AG04450 (cell line): ENCODE data around the gene BRSK2. TPM values are rescaled to one million over a fixed set of nuclear protein-coding genes. Genes with fewer than 3 reads are reported as not detected.
"Not testable (repeated sequence)": the region's sequence is repeated elsewhere in the genome, so short reads cannot be mapped to it uniquely, and the experiment has no call there.

Experiments
- CTCF ChIA-PET: fragments of 300-600, 350-600 bp; formaldehyde crosslinking; extraction: SDS; loops from one replicate; lab custom pipeline; 2022; ENCODE audit warnings: antibody characterized with exemption, inconsistent platforms; lab: Charles Lee
- POLR2A ChIA-PET: fragments of 350-600 bp; formaldehyde crosslinking; extraction: SDS; loops from one replicate; lab custom pipeline; 2021; ENCODE audit warnings: antibody characterized with exemption, inconsistent platforms; lab: Yijun Ruan, JAX
- DNase-seq: peaks from one replicate; pipeline ENCODE4 v3.0.0-alpha.2; 2011; ENCODE audit warnings: low read depth, low spot score
- H3K27ac ChIP-seq: one replicate; pipeline ENCODE4 v1.5.1; 2012; ENCODE audit warnings: low read depth, low read length, control low read depth
- H3K27me3 ChIP-seq: one replicate; pipeline ENCODE4 v1.6.0; 2012; ENCODE audit warnings: low read length; ENCODE audit not compliant: control insufficient read depth, insufficient read depth
- H3K4me3 ChIP-seq: 2 replicates; pipeline ENCODE4 v1.5.1; 2011; ENCODE audit warnings: mild to moderate bottlenecking, low read depth, low read length, control low read depth
- H3K9me3 ChIP-seq: 2 replicates; pipeline ENCODE4 v1.5.1; 2012; ENCODE audit warnings: low read length; ENCODE audit not compliant: control insufficient read depth, insufficient read depth
- CTCF ChIP-seq: IDR thresholded peaks from 2 replicates; pipeline ENCODE4 v1.5.1; 2011; ENCODE audit warnings: low read depth, low read length, control low read depth, inconsistent platforms
- polyA plus RNA-seq: library from polyadenylated mRNA; depleted of rRNA; stranded (reverse); fragments of >200 nt; gene quantifications from 2 replicates; pipeline ENCODE4 v1.2.3, GENCODE V29; 2011

Gene BRSK2
- polyA plus RNA-seq, 1 experiment: 0.11 TPM

- CTCF ChIA-PET: no interaction called here
- POLR2A ChIA-PET: no interaction called here
- H3K27me3 ChIP-seq: no peaks in the 10 kb centered on the region
- no peak for DNase-seq
- H3K9me3 ChIP-seq: peaks cover 33% of the 10 kb centered on the region
- H3K27ac ChIP-seq: no peak overlapping the region
- H3K4me3 ChIP-seq: no peak overlapping the region
- no peak for TF ChIP-seq CTCF
These were observed 19.5 kb downstream of the BRSK2 start for GRCh38 chr11:1409108-1409851.

- CTCF ChIA-PET, H3K27me3 ChIP-seq, H3K4me3 ChIP-seq, DNase-seq, POLR2A ChIA-PET, H3K27ac ChIP-seq: not testable (repeated sequence)
- peaks cover 38% of the 10 kb centered on the region for H3K9me3 ChIP-seq
These were observed 20.1 kb downstream of the BRSK2 start for GRCh38 chr11:1409852-1410125.

DNA sequence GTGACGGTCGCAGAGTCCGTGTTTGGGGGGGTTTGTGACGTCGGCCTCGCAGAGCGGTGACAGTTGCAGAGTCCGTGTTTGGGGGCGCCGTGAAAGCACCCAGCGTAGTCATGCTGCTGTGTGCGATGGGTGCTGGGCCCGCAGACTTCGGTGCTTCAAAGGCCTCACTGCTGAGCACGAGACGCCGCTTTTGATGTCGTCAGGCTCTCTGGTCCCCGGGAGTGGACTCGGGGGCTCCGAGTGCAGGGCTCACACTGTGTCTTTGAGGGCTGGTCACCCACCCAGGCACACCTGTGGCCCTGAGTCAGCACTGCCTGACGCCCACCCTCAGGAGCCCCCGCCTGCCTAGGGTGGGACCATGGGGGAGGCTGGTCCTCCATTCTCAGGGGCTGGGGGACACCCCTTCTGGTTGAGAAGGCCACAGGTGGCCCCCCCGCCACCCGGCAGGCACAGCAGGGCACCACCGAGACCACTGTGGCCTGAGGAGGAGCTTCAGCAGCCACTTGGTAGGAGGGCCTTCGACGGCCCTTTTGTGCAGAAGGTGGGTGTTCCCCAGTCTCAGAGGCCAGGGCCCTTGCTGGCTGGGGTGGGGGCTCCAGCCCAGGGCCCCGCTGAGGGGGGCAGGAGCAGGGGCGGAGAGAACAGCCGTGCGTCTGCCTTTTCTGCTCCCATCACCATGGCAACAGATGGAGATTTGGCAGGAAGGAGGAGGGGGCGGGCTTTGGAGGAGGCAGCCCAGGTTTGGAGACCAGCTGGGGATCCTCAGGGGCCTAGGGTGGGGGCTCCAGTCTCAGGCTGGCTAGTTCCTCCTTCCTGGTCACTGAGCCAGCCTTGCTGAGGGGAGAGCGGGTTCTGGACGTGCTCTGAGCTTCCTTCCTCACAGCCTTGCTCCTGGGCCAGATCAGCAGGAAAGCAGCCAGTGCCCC, 20.9 kb downstream of the BRSK2 start:
- Histone ChIP-seq H3K4me3 (no peak overlapping the region), H3K27ac (no peak overlapping the region), H3K27me3 (no peaks in the 10 kb centered on the region), H3K9me3 (peaks cover 43% of the 10 kb centered on the region)
- ChIA-PET CTCF (no interaction called here), POLR2A (no interaction called here)
- no peak for TF ChIP-seq CTCF
- no peak for DNase-seq

GRCh38 chr11:1411301-1411700, 21.6 kb downstream of the BRSK2 start:
- ChIA-PET POLR2A (no interaction called here), CTCF (no interaction called here)
- no peak for DNase-seq
- H3K9me3 ChIP-seq: peaks cover 50% of the 10 kb centered on the region
- H3K27me3 ChIP-seq: no peaks in the 10 kb centered on the region
- no peak overlapping the region for H3K27ac ChIP-seq
- H3K4me3 ChIP-seq: no peak overlapping the region
- TF ChIP-seq CTCF: no peak

DNA sequence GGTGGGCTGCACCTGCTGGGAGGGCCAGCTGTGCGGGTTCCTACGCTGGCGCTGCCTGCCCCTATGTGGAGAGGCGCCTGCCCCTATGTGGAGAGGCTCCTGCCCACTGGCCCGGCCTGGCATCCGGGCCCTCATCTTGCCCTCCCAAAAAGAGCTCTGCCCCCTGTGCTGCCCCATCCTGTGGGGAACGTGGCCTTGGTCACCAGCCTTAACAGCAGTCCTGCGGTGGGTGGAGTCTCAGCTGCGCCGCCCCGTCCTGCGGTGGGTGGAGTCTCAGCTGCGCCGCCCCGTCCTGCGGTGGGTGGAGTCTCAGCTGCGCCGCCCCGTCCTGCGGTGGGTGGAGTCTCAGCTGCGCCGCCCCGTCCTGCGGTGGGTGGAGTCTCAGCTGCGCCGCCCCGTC, 22.0 kb downstream of the BRSK2 start:
- H3K27me3 ChIP-seq, CTCF ChIA-PET, POLR2A ChIA-PET, H3K27ac ChIP-seq, H3K4me3 ChIP-seq, DNase-seq: not testable (repeated sequence)
- peaks cover 54% of the 10 kb centered on the region for H3K9me3 ChIP-seq
